GM21717 (cell line): ENCODE results near the gene MAML2.

Source experiments
- ATAC-seq: cut with Tn5 transposase; IDR thresholded peaks from one replicate; pipeline ENCODE4 v1.9.1; 2021; ENCODE audit warnings: mild to moderate bottlenecking, moderate library complexity; ENCODE audit not compliant: unreplicated experiment

The MAML2 gene

DNA sequence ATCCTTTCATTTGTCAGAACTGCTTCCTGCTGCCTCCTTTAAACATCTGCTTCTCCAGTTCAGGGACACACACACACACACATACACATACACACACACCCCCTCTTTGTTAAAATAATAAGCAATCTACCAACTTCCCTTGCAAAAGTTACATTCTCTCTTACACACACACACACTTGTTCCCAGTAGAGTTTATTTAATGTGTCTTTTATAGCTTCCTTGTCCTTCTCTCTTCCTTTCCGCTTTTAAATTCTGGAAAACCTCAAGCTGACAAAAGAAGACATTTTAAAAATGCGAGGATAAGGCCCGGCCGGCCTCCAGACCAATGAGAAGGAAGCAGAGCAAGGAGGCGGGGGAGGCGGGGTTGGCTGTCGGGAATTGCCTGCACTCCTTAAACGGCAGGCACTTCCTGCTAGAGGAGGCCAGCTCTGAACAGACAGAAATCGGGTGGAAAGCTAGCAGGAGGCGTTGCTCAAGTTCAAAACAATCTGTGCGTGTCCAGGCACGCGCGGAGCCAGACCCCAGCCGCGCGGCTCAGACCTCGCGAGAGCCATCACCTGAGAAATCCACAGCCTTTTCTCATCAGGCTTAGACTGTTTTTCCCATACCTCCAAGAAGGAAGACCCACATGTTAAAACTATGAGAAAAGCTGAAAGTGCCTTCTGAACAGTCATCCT, 99.9 kb downstream of the MAML2 start:
- peak; percentile 94 for ATAC-seq

DNA sequence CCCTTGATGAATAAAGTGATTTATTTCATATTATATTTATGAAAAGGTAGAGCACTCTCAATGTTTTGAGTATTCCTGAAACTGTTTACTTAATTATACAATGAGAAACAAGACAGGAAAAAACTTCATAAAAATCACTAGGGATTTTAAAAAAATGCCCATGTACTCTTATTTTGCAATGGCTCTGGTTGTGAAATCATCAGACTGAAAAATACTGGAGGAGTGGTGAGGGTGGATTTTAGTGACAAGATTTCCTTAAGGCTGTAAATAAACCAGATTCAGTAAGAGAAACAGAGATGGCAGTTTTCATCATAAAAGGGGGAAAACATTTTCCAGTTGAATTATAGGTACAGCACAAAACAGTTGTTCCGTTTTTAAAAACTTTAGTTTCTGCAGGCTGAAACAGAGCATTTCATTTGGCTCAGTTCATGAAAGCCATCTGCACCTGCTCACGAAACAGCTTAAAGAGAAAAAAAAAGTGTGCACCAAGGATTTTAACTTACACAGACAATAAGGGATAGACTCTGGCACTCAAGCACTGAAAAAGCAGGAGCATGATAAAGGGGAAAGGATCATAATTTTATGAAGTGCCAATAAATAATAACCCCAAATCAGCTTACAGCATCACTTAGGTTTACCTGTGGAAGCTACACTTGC, 100.7 kb downstream of the MAML2 start:
- ATAC-seq = no peak

DNA sequence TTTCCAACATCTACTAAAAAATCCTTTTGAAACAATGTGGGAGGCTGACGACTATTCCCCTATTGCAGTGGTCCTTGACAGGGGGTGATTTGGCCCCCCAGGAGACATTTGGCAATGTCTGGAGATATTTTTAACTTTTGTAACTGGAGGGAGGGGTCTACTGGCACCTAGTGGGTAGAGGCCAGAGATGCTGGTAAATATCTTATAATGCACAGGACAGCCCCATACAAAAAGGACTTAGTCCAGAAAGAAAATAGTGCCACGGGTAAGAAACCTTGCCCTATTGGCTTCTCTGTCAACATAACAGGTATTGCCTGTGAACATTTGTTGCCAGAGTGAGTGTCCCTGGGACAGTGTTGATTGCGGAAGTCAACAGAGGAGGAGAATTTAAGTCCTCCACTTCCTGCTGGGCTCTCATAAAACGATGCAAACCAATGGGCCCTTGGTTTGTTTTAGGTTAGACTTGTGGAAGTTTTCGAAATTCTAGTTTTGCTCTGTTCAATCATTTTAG, 101.6 kb downstream of the MAML2 start:
- no peak for ATAC-seq

DNA sequence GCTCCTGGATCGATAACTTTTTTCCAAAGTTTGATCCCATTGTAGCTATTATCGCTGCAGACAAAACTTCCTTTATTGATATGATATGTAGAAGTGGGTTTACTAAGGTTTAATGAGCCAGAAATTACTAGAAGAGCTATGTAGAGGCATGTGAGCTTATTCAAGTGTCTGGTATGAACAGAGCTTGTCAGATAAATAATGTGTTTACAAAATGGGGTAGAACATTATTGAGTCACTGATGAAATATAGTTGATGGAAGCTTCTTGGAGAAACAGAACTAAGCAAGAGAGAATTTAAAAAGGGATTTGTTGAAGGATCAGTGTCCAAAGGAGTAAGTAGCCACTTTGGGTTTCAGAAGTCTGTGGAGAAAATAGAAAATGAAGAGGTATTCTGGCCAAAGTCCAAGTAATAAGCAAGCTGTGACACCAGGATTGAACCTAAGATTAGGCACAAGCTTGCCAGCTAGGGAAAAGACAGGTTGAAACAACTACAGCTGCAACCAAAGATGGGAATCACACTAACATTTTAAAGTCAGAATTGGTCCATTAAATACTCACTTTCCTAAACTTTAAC, 104.3 kb downstream of the MAML2 start:
- no peak for ATAC-seq

DNA sequence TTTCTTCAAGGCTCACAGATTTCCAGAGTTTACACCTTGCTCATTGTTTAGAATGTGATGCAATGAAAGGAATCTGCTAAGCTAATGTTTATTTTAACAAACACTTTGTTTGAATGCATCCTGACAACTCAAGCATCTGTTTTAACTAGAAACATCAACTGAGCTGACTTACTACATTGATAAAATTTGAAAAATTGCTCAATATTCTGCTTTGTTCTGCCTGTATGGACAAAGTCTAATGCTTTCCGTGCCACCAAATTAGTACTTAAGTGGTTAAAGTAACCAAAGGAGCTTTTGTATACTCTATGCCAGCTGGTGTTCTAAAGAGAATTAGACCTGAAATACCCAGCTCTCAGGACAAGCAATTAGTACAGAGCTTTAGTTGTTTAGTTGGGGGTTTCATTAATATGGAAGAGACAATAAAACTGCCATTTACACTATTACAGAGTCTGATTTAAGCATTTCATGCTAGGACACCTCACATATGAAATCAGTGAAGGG, 105.2 kb downstream of the MAML2 start:
- no peak for ATAC-seq

DNA sequence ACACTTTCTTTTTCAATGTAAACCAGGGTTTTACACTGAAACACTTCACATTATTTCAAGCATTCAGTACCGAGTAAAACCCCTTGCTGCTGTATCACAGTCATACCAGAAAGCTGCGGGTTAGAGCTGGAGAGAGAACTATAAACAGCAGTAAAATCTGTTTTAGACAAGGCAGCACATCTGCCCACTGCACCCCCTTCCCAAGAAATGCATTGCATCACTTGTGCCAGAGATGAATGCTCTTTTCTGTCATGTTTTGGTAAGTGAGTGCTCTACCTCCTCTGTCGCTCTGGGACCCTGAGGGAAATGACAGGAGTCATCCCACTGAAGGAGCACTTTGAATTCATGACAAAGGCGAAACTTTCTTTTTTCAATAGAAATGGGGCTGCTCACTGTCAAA, 107.2 kb downstream of the MAML2 start:
- peak; percentile 70 for ATAC-seq

DNA sequence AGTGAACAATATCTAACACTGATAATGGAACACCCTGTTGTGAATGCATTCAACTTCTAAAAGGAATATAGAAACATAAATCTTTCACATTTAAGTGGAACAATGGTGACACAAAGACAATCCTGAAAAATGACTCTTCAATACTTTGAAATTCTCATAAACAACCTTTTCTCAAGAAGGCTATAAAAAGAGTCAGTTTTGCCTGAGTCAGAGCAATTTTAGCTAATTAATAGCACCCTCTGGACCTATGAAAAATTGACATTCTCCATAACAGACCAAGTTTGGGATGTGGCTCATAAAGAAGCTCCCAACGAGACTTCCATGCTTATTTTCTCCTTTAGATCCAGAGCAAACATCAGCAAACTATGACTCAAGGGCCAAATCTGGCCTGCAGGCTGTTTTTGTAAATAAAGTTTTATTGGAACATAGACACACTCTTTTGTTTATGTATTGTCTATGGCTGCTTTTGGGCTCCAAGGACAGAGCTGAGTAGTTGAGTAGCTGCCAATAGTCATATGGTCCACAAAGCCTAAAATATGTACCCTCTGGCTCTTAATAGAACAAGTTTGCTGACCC, 108.0 kb downstream of the MAML2 start:
- no peak for ATAC-seq

DNA sequence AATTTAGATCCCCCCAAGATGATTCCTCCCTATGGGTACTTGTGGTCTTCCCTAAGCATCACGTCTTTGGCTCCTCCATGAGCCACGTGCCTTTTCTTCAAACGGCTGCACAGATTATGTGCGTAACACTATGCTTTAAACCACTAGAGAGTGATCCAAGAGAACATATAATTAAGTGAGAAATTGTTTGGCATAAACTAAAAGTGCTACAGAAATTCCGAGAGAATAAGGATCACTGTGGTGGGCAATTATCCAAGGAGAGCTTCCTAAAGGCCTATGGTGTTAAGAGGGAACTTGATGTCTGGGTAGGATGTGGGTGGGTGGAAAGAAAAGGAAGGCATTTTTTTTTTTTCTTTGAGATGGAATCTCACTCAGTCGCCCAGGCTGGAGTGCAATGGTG, 110.9 kb downstream of the MAML2 start:
- no peak for ATAC-seq

DNA sequence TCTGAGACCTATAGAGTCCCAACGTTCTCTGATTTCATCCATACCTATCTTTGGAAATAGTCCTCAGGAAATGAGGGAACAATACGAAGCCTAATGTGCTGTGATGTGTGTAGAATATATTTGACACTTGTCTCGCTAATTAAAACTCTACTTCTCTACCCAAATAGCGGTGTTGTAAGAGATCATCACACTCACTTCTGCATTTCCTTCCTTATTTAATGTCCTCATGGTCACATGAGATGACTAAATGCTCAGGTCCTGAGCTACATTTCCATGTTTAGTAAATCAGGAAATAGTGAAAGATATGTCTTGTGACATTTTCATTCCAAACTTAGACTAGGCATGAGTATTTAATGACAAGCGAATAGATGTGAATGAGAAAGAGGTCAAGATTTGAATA, 112.3 kb downstream of the MAML2 start:
- no peak for ATAC-seq

DNA sequence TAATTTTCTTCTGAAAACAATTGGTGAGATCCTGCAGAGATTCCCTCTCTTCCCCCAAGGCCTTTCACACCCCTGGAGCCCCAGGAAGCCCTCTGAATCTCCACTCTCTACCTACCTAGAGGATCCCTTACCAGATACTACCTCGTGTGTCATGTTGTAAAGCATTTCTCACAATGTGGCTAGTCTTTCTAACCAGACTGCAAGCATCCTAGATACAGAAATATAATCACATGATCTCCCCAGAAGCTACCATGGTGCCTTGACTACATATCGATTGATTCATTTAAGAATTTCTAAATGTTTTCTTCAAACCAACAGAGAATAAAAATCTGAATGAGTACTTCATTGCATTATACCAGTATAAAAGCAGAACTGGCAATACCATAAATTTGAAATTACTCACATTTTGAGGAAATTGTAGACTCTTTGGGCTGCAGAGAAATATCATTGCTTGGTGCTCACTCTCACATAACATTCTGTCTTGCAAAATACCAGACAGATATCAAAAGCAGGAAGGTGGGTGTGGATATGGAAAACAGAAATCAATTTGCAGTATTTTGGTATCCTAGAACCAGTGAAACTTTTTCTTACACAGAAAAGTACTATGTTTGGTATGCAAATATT, 113.5 kb downstream of the MAML2 start:
- no peak for ATAC-seq

DNA sequence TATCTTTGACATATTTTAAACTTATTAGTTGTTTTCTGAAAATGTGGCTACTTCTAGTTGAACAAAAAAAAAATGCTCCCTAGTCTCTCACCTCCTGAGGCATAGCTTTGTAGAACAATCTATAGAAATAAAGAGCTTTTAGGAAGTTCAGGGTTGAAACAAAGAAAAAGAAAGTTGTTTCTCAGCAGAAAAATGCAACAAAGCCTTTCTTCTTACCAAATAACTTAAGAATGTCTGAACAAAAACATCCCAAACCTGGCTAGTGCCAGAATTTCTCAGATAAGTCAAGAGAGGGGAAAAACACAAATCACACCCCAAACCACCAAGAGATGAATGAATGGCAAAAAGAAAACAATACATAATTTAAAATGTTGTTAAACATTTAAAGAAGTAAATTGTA, 114.1 kb downstream of the MAML2 start:
- no peak for ATAC-seq

DNA sequence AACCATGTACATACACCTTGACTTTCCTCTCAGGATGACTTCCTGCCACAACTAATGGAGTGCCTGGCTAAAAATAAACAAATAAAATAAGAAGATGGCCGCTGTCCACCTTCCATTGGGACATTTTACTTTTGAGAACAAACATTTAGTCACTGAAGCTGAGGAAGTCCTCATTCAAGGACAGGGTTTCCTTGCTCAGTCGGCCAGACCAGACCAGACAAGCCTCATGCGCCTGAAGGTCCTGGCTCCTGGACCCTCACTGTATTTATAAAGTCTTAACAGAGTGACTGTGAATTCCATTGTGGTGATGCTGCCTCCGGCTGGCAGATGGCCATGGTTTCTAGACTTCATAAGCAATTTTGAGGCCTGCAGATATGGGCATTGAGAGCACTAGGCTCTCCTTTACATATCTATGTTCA, 114.5 kb downstream of the MAML2 start:
- ATAC-seq = no peak

DNA sequence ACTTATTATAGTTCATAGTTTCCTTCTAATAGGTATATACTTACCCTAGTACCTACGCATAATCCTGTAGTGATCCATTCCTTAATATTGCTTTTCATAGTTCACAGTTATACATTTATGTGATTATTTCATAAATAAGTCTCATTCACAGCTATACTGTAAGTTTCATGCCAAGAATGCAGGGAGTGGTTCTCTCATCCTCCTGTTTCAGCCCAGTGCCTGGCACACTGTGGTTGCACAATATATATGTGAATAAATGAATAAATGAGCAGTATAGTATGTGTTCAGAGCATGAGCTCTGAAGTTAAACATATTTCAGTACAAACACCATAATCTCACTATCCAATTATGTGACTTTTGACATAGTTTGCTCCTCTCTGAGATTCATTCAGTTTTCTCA, 115.8 kb downstream of the MAML2 start:
- no peak for ATAC-seq

DNA sequence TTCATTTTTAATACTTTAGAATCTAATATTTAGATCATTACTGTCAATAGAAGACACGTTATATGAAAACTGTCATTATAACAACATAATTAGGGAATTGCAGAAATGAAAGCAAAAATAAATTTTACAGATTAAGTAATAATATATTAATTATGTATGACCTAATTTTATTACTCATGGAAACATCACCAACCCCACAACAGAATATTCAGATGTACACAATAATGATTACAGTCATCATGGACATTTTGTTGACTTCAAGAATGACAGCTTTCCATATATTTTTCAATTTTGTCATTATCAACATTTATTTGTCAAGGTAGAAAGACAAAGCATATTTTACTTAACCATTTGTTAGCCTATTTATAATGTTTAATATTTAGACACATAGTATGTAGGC, 119.9 kb downstream of the MAML2 start:
- ATAC-seq = no peak

DNA sequence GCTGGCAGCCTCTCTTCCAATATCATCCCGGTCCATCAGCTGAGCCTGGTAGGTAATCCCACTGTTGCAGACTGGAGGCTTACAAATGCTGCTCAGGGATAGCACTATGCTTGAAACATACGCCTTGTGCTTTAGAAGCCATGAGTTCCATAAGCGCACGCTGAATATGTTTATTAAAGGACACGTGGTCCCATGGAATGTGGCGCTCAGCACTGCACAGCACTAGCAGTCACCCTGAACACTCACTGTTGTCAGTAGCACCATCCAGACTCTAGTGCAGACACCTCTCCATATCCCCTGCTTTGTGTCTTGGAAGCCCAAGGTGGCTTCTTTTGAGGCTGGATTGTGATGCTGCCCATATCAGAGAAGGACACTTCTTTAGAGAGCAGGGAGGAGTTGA, 120.9 kb downstream of the MAML2 start:
- no peak for ATAC-seq

DNA sequence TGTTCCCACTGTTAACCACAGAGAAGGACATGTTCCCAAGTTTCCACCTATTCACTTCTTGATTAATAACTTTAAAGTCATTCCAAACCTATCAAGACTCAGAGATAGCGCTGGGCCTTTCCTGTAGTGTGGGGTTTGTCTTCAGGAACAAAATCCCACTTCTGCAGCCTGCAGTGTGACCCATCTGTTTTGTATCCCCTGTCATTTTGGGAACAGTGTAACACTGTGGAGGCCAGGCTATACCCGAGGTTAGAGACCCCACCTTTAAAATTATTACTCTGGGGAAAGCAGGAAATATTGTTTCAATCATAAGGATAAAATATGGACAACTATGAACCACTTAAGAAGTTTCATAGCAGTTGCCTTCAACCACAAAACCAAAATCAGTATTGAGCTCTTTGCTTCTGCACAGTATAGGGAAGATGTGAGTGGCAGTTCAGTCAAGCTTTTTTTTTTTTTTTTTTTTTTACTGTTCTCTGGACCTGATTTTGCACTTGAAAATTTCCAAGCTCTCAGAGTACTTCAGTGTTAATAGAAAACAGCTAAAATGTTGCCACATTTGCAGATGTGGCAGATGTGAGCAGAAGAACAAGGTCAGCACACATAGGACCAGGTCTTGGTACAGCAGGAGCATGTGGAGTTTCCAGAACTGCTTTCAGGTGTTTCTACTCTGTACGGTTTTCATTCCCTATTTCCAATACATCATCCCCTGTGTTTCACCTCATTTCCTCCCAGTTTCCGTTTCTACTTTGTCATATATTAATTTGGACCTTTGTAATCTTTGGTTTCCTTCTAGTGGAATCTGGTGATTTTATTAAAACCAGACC, 121.5 kb downstream of the MAML2 start:
- ATAC-seq = no peak

DNA sequence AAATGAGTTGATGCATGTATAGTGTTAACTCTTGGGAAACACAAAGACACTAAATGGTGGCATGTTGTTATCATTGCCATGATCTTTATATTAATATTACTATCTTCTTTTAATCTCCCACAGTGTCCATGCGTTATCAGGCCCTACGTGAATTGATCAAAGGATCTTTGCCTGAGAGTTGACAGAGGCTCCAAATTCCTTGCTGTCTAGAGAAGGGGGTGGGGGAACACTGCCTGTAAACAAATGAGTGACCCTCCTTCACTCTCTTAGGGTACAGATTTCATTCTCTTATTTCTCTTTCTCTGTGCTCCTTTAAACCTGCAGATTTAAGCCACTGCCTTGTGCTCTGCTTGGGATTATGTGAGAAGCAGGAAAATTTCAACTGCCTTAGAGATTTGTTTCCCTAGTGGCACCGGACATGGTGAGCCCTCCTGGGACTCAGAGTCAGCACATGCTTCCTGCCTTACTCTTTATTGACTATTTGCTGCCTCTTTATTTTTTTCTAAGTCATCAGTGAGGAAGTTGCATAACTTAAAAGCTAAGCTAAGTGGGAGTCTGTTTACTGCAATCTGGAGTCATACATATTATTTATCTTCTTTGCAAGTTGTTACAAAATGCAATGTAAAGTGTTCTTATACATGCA, 122.9 kb downstream of the MAML2 start:
- ATAC-seq = no peak

DNA sequence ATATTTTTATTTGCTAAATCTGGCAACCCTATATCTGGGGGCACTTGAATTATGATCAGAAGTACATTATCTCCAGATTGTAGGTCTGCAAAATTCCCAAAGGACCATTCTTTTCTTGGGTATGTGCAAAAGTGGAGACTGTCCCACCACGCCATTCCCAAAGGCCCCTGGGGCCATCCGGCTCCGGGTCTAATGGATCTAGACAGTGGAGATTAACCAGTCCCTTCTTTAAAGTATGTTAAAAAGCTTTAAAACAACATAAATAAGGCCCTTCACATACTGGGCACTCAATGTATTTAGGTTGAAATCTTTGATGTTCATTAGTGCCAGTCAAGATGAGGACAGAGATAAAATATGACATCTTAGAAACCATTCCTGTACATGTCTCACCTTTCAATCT, 124.1 kb downstream of the MAML2 start:
- no peak for ATAC-seq

DNA sequence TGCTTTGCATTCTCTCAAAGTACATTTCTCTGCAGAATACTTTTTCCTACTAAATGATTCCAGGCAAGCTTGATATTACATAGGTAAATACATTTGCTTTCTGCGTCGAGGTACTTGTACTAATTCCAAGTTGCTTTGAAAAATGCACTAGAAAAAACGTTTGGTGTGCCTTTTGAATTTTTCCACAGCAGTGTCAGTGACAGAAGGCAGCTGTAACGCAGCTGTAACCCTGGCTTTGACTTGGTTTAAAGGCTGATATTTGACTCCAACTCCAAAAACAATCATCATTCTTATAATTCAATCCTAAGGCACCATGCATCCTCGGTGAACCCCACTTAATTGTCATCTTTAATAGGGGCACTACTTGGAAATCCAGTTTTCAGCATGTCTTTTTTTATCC, 125.0 kb downstream of the MAML2 start:
- no peak for ATAC-seq

DNA sequence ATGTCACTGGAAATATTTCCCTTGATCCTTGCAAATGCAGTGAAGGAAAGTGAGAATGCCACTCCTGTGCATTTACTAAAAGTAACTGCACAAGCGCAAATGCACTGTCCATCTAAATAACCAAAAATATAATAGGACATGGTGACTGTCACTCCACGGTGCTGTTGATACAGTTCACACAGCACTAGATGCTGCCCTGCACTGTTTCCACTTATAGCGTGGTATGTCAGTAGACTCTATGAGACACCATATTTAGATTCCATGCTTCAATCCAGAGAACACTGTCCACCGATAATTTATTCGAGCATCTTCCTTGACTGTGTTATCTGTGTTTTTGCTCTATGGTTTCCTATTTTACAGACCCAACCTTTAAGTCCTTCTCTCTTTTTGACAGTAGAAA, 125.8 kb downstream of the MAML2 start:
- no peak for ATAC-seq
